ENCODE results near the gene SMARCA2. TPM values are rescaled to one million over a fixed set of nuclear protein-coding genes. Genes with fewer than 3 reads are reported as not detected.

The SMARCA2 gene
- total RNA-seq, 1 donor from 2014 or later = 147 TPM

DNA sequence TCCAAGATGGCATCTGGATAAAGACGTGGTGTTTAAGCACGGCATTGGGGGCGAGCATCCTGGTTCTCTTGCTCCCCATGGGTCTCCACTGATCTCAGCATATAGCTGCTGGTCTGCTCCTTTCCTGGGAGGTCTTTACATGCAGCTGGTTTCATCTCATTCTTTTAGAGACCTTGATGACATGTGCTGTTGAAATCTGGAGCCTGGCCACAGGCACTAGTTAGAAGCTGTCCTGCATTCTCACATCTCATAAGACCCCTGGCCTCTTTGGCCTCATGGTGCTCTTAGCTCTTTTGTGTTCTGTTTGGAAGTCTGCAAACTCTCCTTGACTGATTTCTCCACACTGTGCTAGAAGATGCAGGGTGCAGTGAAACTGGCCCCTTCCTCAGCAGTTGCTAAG lies 113.0 kb downstream of the SMARCA2 start:
- intact Hi-C loops (cut with DNase I) = no loop called here
- Histone ChIP-seq H3K27ac (no peak overlapping the region), H3K9me3 (no peaks in the 10 kb centered on the region), H3K36me3 (peaks cover 36% of the 10 kb centered on the region), H3K27me3 (ENCODE audit: low read depth) (no peaks in the 10 kb centered on the region), H3K4me3 (no peak overlapping the region), H3K4me1 (peaks cover 41% of the 10 kb centered on the region)
- ATAC-seq (no peak), DNase-seq (no peak)
- no peak for TF ChIP-seq CTCF (IDR thresholded peaks at IDR 0.05)

DNA sequence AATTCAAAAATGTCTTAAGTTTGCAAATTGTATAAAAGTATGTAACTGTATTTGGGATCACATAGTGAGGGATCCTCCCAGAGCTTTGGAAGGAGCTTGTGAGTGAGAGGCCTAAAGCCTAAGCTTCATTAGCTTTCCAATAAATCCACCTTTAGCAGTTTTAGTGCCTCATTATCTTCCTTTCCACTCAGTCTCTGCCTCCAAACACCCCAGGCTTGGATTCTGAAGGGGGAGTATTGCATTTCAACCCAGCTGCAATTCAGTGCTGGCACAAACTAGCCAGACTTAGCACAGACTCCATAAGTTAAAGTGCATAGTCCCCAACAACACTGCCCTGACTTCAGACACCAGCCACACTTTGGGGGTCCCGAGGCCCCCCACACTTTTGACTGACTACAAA lies 113.5 kb downstream of the SMARCA2 start:
- Histone ChIP-seq H3K9me3 (no peaks in the 10 kb centered on the region), H3K36me3 (peaks cover 32% of the 10 kb centered on the region), H3K27me3 (ENCODE audit: low read depth) (no peaks in the 10 kb centered on the region), H3K4me1 (peaks cover 41% of the 10 kb centered on the region), H3K27ac (no peak overlapping the region), H3K4me3 (no peak overlapping the region)
- TF ChIP-seq CTCF (IDR thresholded peaks at IDR 0.05) = no peak
- ATAC-seq (no peak), DNase-seq (no peak)
- intact Hi-C loops (cut with DNase I) = no loop called here

DNA sequence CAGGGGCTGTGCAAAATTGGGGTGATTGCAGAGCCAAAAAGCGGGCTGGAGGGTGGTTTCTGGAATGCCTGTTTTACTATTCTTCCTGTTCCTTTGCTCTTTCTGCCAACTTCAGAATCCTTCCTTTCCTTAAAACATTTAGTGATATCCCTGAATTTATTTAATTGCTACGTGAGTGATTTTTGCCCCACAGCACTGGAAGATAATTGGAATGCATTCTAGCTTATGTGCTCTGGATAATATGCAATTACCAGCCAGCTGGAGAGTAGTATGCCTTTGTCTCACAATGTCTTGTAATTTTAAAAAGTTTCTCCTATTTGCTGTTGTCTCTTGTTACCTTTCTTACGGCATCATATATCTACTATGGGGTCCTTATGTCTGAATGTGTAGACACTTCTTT lies 115.8 kb downstream of the SMARCA2 start:
- H3K4me3 ChIP-seq = no peak overlapping the region
- H3K27ac ChIP-seq = no peak overlapping the region
- peaks cover 29% of the 10 kb centered on the region for H3K4me1 ChIP-seq
- DNase-seq (no peak), ATAC-seq (no peak)
- intact Hi-C loops (cut with DNase I) = no loop called here
- no peaks in the 10 kb centered on the region for H3K27me3 ChIP-seq (ENCODE audit: low read depth)
- no peak for TF ChIP-seq CTCF (IDR thresholded peaks at IDR 0.05)
- H3K36me3 ChIP-seq = peaks cover 27% of the 10 kb centered on the region
- H3K9me3 ChIP-seq = no peaks in the 10 kb centered on the region

DNA sequence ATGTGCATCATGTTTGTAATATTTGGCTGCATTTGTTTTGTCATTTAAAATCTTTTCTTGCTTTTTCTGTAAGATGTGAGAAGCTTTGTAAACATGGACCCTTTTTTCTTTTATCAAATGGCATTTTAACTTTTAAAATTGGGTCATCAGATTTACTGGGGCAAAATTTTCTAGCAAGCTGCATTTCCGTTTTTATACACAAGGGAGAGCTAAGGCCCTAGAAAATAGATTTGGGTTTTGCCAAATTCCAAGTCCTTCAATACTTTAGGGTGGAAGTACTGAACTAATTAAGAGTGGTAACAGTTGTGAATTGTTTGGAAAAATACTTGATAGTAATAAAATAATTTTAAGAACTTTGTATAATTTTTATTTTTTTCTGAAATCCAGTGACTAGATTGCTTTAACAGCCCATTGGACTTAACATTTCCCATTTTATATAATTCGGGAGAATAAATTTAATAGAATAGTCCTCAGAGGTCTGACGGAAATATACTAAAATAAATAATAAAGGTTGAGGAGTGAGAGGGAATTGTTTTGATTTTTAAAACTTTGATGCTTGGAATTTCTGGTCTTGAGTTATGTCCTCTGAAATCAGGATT lies 117.4 kb downstream of the SMARCA2 start:
- intact Hi-C loops (cut with DNase I) = no loop called here
- TF ChIP-seq CTCF (IDR thresholded peaks at IDR 0.05) = peak; percentile 70
- Histone ChIP-seq H3K27me3 (ENCODE audit: low read depth) (no peaks in the 10 kb centered on the region), H3K9me3 (no peaks in the 10 kb centered on the region), H3K4me1 (peaks cover 12% of the 10 kb centered on the region), H3K27ac (no peak overlapping the region), H3K4me3 (no peak overlapping the region), H3K36me3 (peaks cover 34% of the 10 kb centered on the region)
- DNase-seq (no peak), ATAC-seq (peak in 1 of 2 donors; percentile 51)

GRCh38 chr9:2134391-2134790 lies 119.2 kb downstream of the SMARCA2 start:
- H3K9me3 ChIP-seq = no peaks in the 10 kb centered on the region
- no peak for DNase-seq
- H3K4me1 ChIP-seq = no peaks in the 10 kb centered on the region
- intact Hi-C loops (cut with DNase I) = no loop called here
- no peak for ATAC-seq
- no peak for TF ChIP-seq CTCF (IDR thresholded peaks at IDR 0.05)
- no peak overlapping the region for H3K4me3 ChIP-seq
- no peaks in the 10 kb centered on the region for H3K27me3 ChIP-seq (ENCODE audit: low read depth)
- H3K36me3 ChIP-seq = peaks cover 22% of the 10 kb centered on the region
- no peak overlapping the region for H3K27ac ChIP-seq

All from lower lobe of right lung (tissue), 2 donors.